Mesenchymal stem cell (in vitro differentiated cells and primary cell): ENCODE measurements around the gene PI16.

Experiments used
- DNase-seq: peaks from one replicate; pipeline ENCODE4 v3.0.0-alpha.2; 2013
- H2AFZ ChIP-seq: one replicate; pipeline ENCODE4 v1.6.1; 2013; ENCODE audit warnings: low read depth, mild to moderate bottlenecking, control low read depth, inconsistent platforms, low read length, moderate library complexity
- H2AK5ac ChIP-seq: 2 replicates; pipeline ENCODE4 v1.6.1; 2013; ENCODE audit warnings: low read length, moderate library complexity, mild to moderate bottlenecking, inconsistent platforms; ENCODE audit not compliant: severe bottlenecking
- H2BK120ac ChIP-seq: one replicate; pipeline ENCODE4 v1.6.1; 2013; ENCODE audit warnings: low read depth, mild to moderate bottlenecking, inconsistent platforms, low read length, moderate library complexity
- H2BK12ac ChIP-seq, 2 experiments: one replicate each; pipeline ENCODE4 v1.6.1; 2013; ENCODE audit warnings: inconsistent platforms in 2 of 2, low read length in 2 of 2, mild to moderate bottlenecking in 2 of 2, moderate library complexity in 2 of 2, control low read depth in 1 of 2
- H2BK15ac ChIP-seq: one replicate; pipeline ENCODE4 v1.6.1; 2013; ENCODE audit warnings: mild to moderate bottlenecking, low read depth, inconsistent platforms; ENCODE audit not compliant: poor library complexity, severe bottlenecking
- H2BK5ac ChIP-seq: 2 replicates; pipeline ENCODE4 v1.6.1; 2013; ENCODE audit warnings: low read depth, mild to moderate bottlenecking, low read length, control low read depth, inconsistent platforms; ENCODE audit not compliant: poor library complexity, severe bottlenecking
- H3K14ac ChIP-seq, 2 experiments: one replicate each; pipeline ENCODE4 v1.6.1; 2013; ENCODE audit warnings: inconsistent platforms in 2 of 2, low read length in 2 of 2, control low read depth in 1 of 2, mild to moderate bottlenecking in 1 of 2, moderate library complexity in 1 of 2
- H3K18ac ChIP-seq, 2 experiments: one replicate each; pipeline ENCODE4 v1.6.1; 2013; ENCODE audit warnings: inconsistent platforms in 2 of 2, low read length in 2 of 2, control low read depth in 1 of 2, low read depth in 1 of 2, mild to moderate bottlenecking in 1 of 2
- H3K23ac ChIP-seq, 2 experiments: one replicate each; pipeline ENCODE4 v1.6.1; 2013; ENCODE audit warnings: inconsistent platforms in 2 of 2, low read length in 2 of 2, mild to moderate bottlenecking in 2 of 2, moderate library complexity in 2 of 2, control low read depth in 1 of 2
- H3K27ac ChIP-seq: 2 replicates; pipeline ENCODE4 v1.5.1; 2013; ENCODE audit warnings: mild to moderate bottlenecking, moderate library complexity, low read length, control low read depth, inconsistent platforms; ENCODE audit not compliant: poor library complexity, severe bottlenecking
- H3K27me3 ChIP-seq, 2 experiments: 2 replicates each; pipeline versions ENCODE4 v1.6.1 to v1.7.0; 2013; ENCODE audit warnings: low read length in 2 of 2, mild to moderate bottlenecking in 2 of 2, moderate library complexity in 2 of 2, control low read depth in 1 of 2, inconsistent platforms in 1 of 2; ENCODE audit not compliant: control insufficient read depth in 1 of 2, insufficient read depth in 1 of 2
- H3K36me3 ChIP-seq, 2 experiments: 2 replicates each; pipeline versions ENCODE4 v1.6.1 to v1.7.0; 2013; ENCODE audit warnings: low read length in 2 of 2, control low read depth in 1 of 2, inconsistent platforms in 1 of 2, low read depth in 1 of 2, mild to moderate bottlenecking in 1 of 2; ENCODE audit not compliant: insufficient read depth in 2 of 2, control insufficient read depth in 1 of 2
- H3K4ac ChIP-seq, 2 experiments: one replicate each; pipeline ENCODE4 v1.6.1; 2013; ENCODE audit warnings: inconsistent platforms in 2 of 2, low read length in 2 of 2, mild to moderate bottlenecking in 2 of 2, moderate library complexity in 2 of 2, control low read depth in 1 of 2, low read depth in 1 of 2
- H3K4me1 ChIP-seq: 2 replicates; pipeline ENCODE4 v1.6.1; 2013; ENCODE audit warnings: low read depth, low read length, control low read depth; ENCODE audit not compliant: control insufficient read depth, insufficient read depth
- H3K4me2 ChIP-seq: 2 replicates; pipeline ENCODE4 v1.6.1; 2013; ENCODE audit warnings: low read length, mild to moderate bottlenecking, inconsistent platforms; ENCODE audit not compliant: poor library complexity, severe bottlenecking
- H3K4me3 ChIP-seq, 2 experiments: 2 replicates each; pipeline versions ENCODE4 v1.5.1 to v1.7.0; 2013; ENCODE audit warnings: low read length in 2 of 2, mild to moderate bottlenecking in 2 of 2, control low read depth in 1 of 2, low read depth in 1 of 2; ENCODE audit not compliant: insufficient read depth in 1 of 2
- H3K79me1 ChIP-seq: replicated peaks from 2 replicates; pipeline ENCODE4 v1.6.1; 2013; ENCODE audit warnings: mild to moderate bottlenecking, control low read depth, low read length, inconsistent platforms; ENCODE audit not compliant: poor library complexity, severe bottlenecking
- H3K9ac ChIP-seq: 2 replicates; pipeline ENCODE4 v1.7.0; 2013; ENCODE audit warnings: mild to moderate bottlenecking, low read length, moderate library complexity
- H3K9me3 ChIP-seq: 2 replicates; pipeline ENCODE4 v1.7.0; 2013; ENCODE audit warnings: mild to moderate bottlenecking, low read length; ENCODE audit not compliant: control insufficient read depth
- H4K8ac ChIP-seq: one replicate; pipeline ENCODE4 v1.6.1; 2013; ENCODE audit warnings: inconsistent platforms, mild to moderate bottlenecking, low read length, moderate library complexity
- H4K91ac ChIP-seq: one replicate; pipeline ENCODE4 v1.6.1; 2013; ENCODE audit warnings: mild to moderate bottlenecking, low read length, inconsistent platforms
- WGBS: methylation state at CpG from one replicate; pipeline ENCODE4 v1.1.7; 2013; ENCODE audit warnings: mixed read lengths; 5-methylcytosine and 5-hydroxymethylcytosine counted together

Gene PI16

GRCh38 chr6:37007340-37008043, 53.0 kb downstream of the PI16 start:
- H4K91ac ChIP-seq: no peak overlapping the region
- H2BK120ac ChIP-seq: no peak overlapping the region
- H2BK5ac ChIP-seq: no peak overlapping the region
- no peak overlapping the region for H3K23ac ChIP-seq
- no peaks in the 10 kb centered on the region for H3K36me3 ChIP-seq
- H2BK15ac ChIP-seq: no peak overlapping the region
- peaks cover 36% of the 10 kb centered on the region for H3K4me1 ChIP-seq
- H3K18ac ChIP-seq: no peak overlapping the region
- H3K9me3 ChIP-seq: no peaks in the 10 kb centered on the region
- 90% methylated on average over 12 of the region's 12 CpGs for whole genome bisulfite sequencing
- H4K8ac ChIP-seq: no peak overlapping the region
- no peak overlapping the region for H3K9ac ChIP-seq
- no peak overlapping the region for H3K4ac ChIP-seq
- DNase-seq: no peak
- H2AK5ac ChIP-seq: peak overlapping the region; percentile 8
- H3K27me3 ChIP-seq: peaks cover 0 to 7% of the 10 kb centered on the region in 2 experiments
- H3K27ac ChIP-seq: no peak overlapping the region
- H3K79me1 ChIP-seq: no peaks in the 10 kb centered on the region
- no peak overlapping the region for H2BK12ac ChIP-seq
- no peak overlapping the region for H3K4me3 ChIP-seq
- H3K14ac ChIP-seq: no peak overlapping the region
- no peak overlapping the region for H2AFZ ChIP-seq
- no peak overlapping the region for H3K4me2 ChIP-seq

DNA sequence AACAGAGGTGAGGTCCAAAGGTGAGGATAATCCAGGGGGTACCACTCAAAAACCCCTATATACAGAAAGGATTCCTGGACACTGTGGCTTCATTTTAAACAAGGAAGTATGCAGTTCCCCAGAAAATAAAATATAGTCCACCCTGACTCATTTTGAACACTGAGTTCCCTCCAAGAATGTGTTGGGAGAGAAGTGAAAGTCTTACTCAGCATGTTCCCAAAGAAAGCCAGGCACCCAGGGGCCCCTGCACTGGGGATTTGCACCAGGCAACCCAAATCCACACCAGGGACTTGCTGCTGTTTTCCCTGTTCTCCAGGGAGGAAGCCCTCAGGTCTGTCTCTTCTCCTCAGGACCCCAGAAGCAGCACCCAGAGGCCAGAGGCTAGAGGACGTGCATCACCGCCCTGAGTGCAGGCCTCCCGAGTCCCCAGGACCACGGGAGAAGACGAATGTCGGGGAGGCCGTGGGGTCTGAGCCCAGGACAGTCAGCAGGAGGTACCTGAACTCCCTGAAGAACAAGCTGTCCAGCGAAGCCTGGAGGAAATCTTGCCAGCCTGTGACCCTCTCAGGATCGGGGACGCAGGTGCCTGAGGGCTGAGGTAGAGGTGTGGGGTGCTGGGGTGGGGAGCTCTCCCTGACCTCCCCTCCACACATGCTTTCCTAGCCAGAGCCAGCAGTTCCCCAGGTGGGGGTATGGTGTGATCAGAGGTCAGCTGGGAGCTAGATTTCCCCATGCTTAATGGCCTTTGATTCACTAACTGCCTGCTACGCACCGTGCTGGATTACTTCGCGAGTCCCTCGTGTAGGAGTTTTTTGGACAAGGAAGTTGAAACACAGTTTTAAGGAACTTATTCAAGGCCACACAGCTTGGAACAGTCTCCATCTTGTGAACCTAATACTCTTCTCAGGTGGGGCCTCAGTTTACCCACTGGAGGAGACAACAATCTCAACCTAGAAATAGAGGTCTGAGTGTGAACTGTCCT, 54.2 kb downstream of the PI16 start:
- WGBS: 92% methylated on average over 13 of the region's 15 CpGs
- H3K14ac ChIP-seq: no peak overlapping the region

DNA sequence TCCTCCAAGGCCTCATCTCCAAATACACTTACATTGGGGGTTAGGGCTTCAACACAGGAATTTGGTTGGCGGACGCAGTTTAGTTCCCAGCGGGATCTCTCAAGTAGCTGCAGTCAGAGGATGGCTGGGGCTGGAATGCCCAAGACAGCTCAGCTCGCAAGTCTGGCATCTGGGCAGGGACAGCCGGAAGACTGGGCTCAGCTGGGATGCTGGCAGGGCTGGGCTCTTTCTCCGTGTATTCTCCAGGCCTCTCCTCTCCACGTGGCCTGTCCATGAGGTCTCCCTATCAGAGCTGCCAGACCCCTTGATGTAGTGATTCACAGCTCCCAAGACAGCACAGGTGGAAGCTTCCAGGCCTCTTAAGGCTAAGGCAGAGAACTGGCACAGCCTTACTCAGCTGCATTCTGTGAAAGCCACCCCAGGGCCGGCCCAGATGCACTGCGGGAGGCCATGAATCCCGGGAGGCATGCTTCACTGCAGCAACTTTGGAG, 55.9 kb downstream of the PI16 start:
- H2BK120ac ChIP-seq: no peak overlapping the region
- H3K4me1 ChIP-seq: peaks cover 30% of the 10 kb centered on the region
- no peak overlapping the region for H2BK15ac ChIP-seq
- no peak overlapping the region for H3K18ac ChIP-seq
- no peaks in the 10 kb centered on the region for H3K79me1 ChIP-seq
- H3K4ac ChIP-seq: no peak overlapping the region
- no peaks in the 10 kb centered on the region for H3K9me3 ChIP-seq
- no peak overlapping the region for H3K14ac ChIP-seq
- no peak overlapping the region for H3K4me2 ChIP-seq
- WGBS: 88% methylated on average over 10 of the region's 10 CpGs
- peak overlapping the region in 1 of 2 experiments; percentile 2 for H3K4me3 ChIP-seq
- H2AK5ac ChIP-seq: no peak overlapping the region
- H4K91ac ChIP-seq: no peak overlapping the region
- no peak overlapping the region for H3K27ac ChIP-seq
- no peaks in the 10 kb centered on the region for H3K27me3 ChIP-seq
- DNase-seq: no peak
- H3K9ac ChIP-seq: no peak overlapping the region
- H2BK12ac ChIP-seq: no peak overlapping the region
- no peak overlapping the region for H2AFZ ChIP-seq
- no peak overlapping the region for H3K23ac ChIP-seq
- no peaks in the 10 kb centered on the region for H3K36me3 ChIP-seq
- H4K8ac ChIP-seq: no peak overlapping the region
- H2BK5ac ChIP-seq: no peak overlapping the region

More for the DNA sequence above, 54.2 kb downstream of the PI16 start:
- Histone ChIP-seq H3K36me3 (no peaks in the 10 kb centered on the region), H3K4ac (no peak overlapping the region), H2BK5ac (no peak overlapping the region), H2BK120ac (no peak overlapping the region), H4K91ac (no peak overlapping the region), H3K27ac (no peak overlapping the region), H3K9me3 (no peaks in the 10 kb centered on the region), H3K23ac (no peak overlapping the region), H4K8ac (no peak overlapping the region), H2AFZ (no peak overlapping the region), H2AK5ac (no peak overlapping the region), H3K18ac (no peak overlapping the region), H3K27me3 (no peaks in the 10 kb centered on the region), H2BK15ac (no peak overlapping the region), H3K4me1 (peaks cover 36% of the 10 kb centered on the region), H2BK12ac (no peak overlapping the region), H3K9ac (no peak overlapping the region), H3K79me1 (no peaks in the 10 kb centered on the region), H3K4me2 (no peak overlapping the region), H3K4me3 (no peak overlapping the region)
- no peak for DNase-seq
